Fibroblast of peridontal ligament (primary cell): ENCODE results near the gene MICAL2.

Source experiments
- DNase-seq: peaks from one replicate; pipeline ENCODE4 v3.0.0-alpha.2; 2010; ENCODE audit errors: extremely low read depth

MICAL2 gene

GRCh38 chr11:12271241-12271640 lies 160.9 kb downstream of the MICAL2 start:
- DNase-seq = no peak

GRCh38 chr11:12271826-12272366 lies 161.5 kb downstream of the MICAL2 start:
- DNase-seq = no peak

GRCh38 chr11:12272821-12273617 lies 162.6 kb downstream of the MICAL2 start:
- DNase-seq = peak; percentile 24

GRCh38 chr11:12273618-12273995 lies 163.2 kb downstream of the MICAL2 start:
- no peak for DNase-seq

- no peak for DNase-seq
Observed at GRCh38 chr11:12274056-12274455, 163.7 kb downstream of the MICAL2 start.

GRCh38 chr11:12274558-12275197 lies 164.3 kb downstream of the MICAL2 start:
- peak; percentile 19 for DNase-seq

- no peak for DNase-seq
Observed at GRCh38 chr11:12275818-12276217, 165.4 kb downstream of the MICAL2 start.

- DNase-seq = no peak
Observed at GRCh38 chr11:12276356-12276755, 166.0 kb downstream of the MICAL2 start.

GRCh38 chr11:12276831-12277475 lies 166.6 kb downstream of the MICAL2 start:
- DNase-seq = no peak

- no peak for DNase-seq
Observed at GRCh38 chr11:12278766-12279671, 168.6 kb downstream of the MICAL2 start.

- DNase-seq = no peak
Observed at GRCh38 chr11:12279672-12280108, 169.3 kb downstream of the MICAL2 start.

- DNase-seq = no peak
Observed at GRCh38 chr11:12280199-12280837, 169.9 kb downstream of the MICAL2 start.

- no peak for DNase-seq
Observed at GRCh38 chr11:12280838-12281565, 170.6 kb downstream of the MICAL2 start.

GRCh38 chr11:12281571-12282478 lies 171.4 kb downstream of the MICAL2 start:
- DNase-seq = peak; percentile 89

GRCh38 chr11:12282676-12283075 lies 172.3 kb downstream of the MICAL2 start:
- DNase-seq = no peak

- DNase-seq = peak; percentile 82
Observed at GRCh38 chr11:12284316-12285050, 174.1 kb downstream of the MICAL2 start.

GRCh38 chr11:12285106-12285505 lies 174.7 kb downstream of the MICAL2 start:
- peak; percentile 97 for DNase-seq

- DNase-seq = no peak
Observed at GRCh38 chr11:12285811-12286222, 175.4 kb downstream of the MICAL2 start.
